Stomach (tissue), 4 donors: ENCODE data around the gene MBLAC1.

Experiments
- POLR2A ChIP-seq, 4 donors: fragments of 450-650 bp; IDR thresholded peaks; one replicate each; pipeline ENCODE4 v1.6.1; 2016; ENCODE audit warnings: antibody characterized with exemption in 4 of 4, control low read depth in 2 of 4, mild to moderate bottlenecking in 1 of 4, moderate library complexity in 1 of 4
- POLR2AphosphoS5 ChIP-seq, 3 donors: sonication (generic); formaldehyde crosslinking; IDR thresholded peaks; one replicate each; pipeline ENCODE4 v1.6.1; 2016; ENCODE audit warnings: antibody characterized with exemption in 3 of 3
- TF ChIP-seq, protein P1 (sequence below), 7 experiments: fragments of 450-650 bp in 4 of 7; fragments of 200-600 bp in 3 of 7; sonication (generic) in 3 of 7; IDR thresholded peaks; one replicate each; pipeline ENCODE4 v1.5.1; 2016 to 2019; ENCODE audit warnings: antibody characterized with exemption in 7 of 7, control low read depth in 2 of 7, mild to moderate bottlenecking in 1 of 7

DNA sequence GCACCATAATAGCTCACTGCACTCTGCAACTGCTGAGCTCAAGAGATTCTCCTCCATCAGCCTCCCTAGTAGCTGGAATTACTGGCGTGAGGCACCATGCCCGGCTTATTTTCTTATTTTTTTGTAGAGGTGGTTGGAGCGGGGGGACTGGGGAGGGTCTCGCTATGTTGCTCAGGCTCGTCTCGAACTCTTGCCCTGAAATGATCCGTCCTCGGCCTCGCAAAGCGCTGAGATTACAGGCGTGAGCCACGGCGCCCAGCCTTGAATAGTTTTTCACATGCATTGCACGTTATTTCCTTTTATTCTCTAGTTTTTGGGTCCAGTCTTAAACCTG is 21.4 kb downstream of the MBLAC1 start:
- TF ChIP-seq POLR2A (IDR thresholded peaks at IDR 0.05) (no peak), POLR2AphosphoS5 (IDR thresholded peaks at IDR 0.05) (no peak)
- TF ChIP-seq, protein P1, sequence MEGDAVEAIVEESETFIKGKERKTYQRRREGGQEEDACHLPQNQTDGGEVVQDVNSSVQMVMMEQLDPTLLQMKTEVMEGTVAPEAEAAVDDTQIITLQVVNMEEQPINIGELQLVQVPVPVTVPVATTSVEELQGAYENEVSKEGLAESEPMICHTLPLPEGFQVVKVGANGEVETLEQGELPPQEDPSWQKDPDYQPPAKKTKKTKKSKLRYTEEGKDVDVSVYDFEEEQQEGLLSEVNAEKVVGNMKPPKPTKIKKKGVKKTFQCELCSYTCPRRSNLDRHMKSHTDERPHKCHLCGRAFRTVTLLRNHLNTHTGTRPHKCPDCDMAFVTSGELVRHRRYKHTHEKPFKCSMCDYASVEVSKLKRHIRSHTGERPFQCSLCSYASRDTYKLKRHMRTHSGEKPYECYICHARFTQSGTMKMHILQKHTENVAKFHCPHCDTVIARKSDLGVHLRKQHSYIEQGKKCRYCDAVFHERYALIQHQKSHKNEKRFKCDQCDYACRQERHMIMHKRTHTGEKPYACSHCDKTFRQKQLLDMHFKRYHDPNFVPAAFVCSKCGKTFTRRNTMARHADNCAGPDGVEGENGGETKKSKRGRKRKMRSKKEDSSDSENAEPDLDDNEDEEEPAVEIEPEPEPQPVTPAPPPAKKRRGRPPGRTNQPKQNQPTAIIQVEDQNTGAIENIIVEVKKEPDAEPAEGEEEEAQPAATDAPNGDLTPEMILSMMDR (IDR thresholded peaks at IDR 0.05): no peak
